ENCODE measurements around the gene ANO1. TPM values are rescaled to one million over a fixed set of nuclear protein-coding genes. Genes with fewer than 3 reads are reported as not detected.

The ANO1 gene
- total RNA-seq, 2 experiments from 2014 or later, result not detected

DNA sequence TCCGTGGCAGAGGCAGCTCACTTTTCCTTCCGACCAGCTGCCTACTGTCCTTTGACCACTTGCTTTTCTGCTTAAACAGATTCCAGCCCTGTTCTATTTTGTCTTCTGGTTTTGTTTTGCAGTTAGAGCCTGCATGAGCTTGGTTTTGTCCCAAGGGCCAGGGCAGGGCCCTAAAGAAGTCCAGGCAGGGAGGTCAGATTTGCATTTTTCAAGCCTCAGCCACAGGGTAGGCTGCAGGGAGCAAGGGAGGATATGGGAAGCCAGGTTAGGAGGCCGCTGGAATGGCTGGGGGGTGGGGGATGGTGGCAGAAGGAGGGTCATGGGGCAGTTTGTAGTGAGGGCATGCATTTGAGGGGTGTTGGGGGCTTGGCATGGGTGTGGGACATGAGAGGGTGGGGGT, 148.1 kb downstream of the ANO1 start:
- H3K4me1 Mint-ChIP-seq (ENCODE audit: low read depth), result no peaks in the 10 kb centered on the region
- no peaks in the 10 kb centered on the region for H3K9me3 Mint-ChIP-seq
- no peak for DNase-seq
- H3K4me3 Mint-ChIP-seq, result no peak overlapping the region
- peaks cover 6% of the 10 kb centered on the region for H3K27me3 Mint-ChIP-seq
- ChIA-PET CTCF (interaction anchor here (1.4 kb wide), 1 partner anchor 30 kb away, joined by 3 read pairs; no protein-coding TSS in a partner anchor), POLR2A (no interaction called here)
- H3K36me3 Mint-ChIP-seq, result peaks cover 1% of the 10 kb centered on the region
- intact Hi-C loops (cut with micrococcal nuclease), result no loop called here
- no peak overlapping the region for H3K27ac Mint-ChIP-seq

DNA sequence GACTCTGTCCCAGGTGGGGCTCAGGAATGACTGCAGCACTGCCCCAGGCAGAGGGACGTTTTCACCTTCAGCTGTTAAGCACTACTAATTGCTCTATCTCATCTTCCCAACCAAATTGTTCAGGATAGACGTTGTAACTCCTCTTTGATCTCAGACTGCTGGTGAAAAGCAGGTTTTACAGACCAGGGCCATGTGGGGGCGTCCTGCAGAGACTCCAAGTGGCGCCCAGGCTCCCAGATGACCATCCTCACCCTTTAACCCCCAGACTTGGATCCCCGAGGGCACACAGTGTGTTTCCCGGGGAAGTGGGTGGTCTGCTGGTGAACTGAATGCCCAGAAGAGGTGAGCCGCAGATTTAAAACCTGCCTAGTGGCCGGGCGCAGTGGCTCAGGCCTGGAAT, 148.8 kb downstream of the ANO1 start:
- H3K9me3 Mint-ChIP-seq, result no peaks in the 10 kb centered on the region
- peaks cover 6% of the 10 kb centered on the region for H3K27me3 Mint-ChIP-seq
- CTCF ChIA-PET, result interaction anchor here (1.4 kb wide), 1 partner anchor 31 kb away, joined by 3 read pairs; no protein-coding TSS in a partner anchor
- intact Hi-C loops (cut with micrococcal nuclease), result no loop called here
- H3K4me3 Mint-ChIP-seq, result no peak overlapping the region
- H3K4me1 Mint-ChIP-seq (ENCODE audit: low read depth), result no peaks in the 10 kb centered on the region
- no peak for DNase-seq
- no peak overlapping the region for H3K27ac Mint-ChIP-seq
- H3K36me3 Mint-ChIP-seq, result no peaks in the 10 kb centered on the region
- POLR2A ChIA-PET, result no interaction called here

DNA sequence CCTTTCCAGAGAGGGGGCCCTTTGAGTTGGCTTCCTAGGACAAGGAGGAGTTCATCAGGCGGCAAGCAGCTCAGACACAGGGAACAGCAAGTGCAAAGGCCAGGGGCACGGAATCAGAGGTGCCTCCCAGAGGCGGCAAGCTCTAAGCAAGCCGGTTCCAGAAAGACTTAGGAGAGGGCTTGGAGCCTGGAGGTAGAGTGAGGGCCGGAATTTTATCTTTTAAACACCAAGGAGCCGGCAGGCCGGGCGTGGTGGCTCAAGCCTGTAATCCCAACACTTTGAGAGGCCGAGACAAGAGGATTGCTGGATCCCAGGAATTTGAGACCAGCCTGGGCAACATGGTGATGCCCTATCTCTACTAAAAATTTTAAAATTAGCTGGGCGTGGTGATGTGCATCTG, 151.6 kb downstream of the ANO1 start:
- H3K27ac Mint-ChIP-seq, result no peak overlapping the region
- ChIA-PET POLR2A (no interaction called here), CTCF (no interaction called here)
- intact Hi-C loops (cut with micrococcal nuclease), result no loop called here
- H3K36me3 Mint-ChIP-seq, result no peaks in the 10 kb centered on the region
- no peak for DNase-seq
- H3K27me3 Mint-ChIP-seq, result peaks cover 2% of the 10 kb centered on the region
- no peaks in the 10 kb centered on the region for H3K4me1 Mint-ChIP-seq (ENCODE audit: low read depth)
- no peak overlapping the region for H3K4me3 Mint-ChIP-seq
- H3K9me3 Mint-ChIP-seq, result no peaks in the 10 kb centered on the region

DNA sequence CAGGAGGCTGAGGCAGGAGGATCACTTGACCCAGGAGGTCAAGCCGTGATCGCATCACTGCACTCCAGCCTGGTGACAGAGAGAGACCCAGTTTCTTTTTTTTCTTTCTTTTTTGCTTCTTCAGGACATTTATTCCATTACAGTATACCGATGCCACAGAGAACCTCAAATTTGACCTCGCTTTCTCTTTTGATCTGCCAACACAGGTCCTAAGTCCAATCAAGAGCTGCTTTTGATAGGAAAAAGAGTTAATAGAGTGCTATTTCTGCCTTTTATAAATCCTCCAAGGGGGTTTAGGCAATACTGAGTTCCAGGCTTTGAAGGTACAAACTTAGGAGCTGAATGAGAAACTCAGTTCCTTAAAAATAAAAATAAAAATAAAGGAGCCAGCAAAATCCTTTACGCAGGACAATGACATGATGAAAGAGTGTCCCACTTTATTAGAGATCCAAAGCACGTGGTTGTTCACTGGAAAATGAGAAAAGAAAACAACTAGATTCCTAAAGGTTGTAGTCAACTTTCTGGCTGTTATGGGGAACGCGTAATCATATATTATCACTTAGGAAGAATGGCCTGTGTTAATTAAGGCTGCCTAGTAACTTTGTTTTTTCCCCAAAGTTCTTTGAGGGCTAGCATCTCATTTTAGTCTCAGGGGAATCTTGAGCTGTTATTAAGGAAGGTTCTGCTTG, 152.2 kb downstream of the ANO1 start:
- no peak for DNase-seq
- intact Hi-C loops (cut with micrococcal nuclease), result no loop called here
- no peak overlapping the region for H3K4me3 Mint-ChIP-seq
- peaks cover 2% of the 10 kb centered on the region for H3K27me3 Mint-ChIP-seq
- H3K4me1 Mint-ChIP-seq (ENCODE audit: low read depth), result no peaks in the 10 kb centered on the region
- H3K36me3 Mint-ChIP-seq, result no peaks in the 10 kb centered on the region
- no peaks in the 10 kb centered on the region for H3K9me3 Mint-ChIP-seq
- ChIA-PET CTCF (no interaction called here), POLR2A (no interaction called here)
- no peak overlapping the region for H3K27ac Mint-ChIP-seq

DNA sequence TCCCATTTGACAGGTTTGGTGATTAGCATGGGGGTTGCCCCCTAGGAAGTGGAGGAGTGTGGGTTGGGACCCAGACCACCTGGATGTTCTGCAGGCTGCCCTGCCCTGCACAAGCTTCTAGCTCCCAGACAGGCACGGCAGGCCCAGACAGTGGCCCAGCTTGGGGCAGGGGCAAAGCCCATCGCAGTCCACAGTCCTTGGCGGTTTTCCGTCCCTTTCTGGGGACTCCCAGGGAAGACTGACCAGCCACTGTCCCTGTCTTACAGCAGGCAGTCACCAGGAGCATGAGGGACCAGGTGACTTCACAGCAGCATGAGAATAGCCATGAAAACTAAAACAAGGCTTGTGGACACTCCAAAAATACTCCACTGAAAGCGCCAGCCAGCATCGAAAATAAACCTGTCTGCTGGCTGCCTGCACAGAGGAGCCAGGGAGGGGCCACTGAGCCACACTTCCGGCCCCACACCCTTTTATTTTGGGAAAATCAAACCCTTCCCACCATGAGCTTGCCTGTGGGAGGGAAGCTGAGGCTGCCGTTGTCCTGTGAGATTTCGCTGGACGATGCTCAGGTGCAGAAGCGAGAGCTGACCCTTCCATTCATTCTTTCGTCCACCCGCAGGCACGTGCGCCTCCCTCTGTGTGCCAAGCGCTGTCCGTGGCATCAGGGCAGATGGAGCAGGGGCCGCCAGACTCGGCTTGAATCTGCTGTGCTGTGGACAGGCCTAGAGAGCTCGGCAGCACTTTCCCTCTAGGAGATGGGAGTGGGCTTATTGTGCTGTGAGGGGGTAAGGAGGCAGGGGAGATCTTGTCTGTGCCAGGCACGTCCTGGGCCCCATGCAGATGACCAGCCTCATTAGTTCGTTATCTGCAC, 153.0 kb downstream of the ANO1 start:
- Mint-ChIP-seq H3K4me1 (ENCODE audit: low read depth) (no peaks in the 10 kb centered on the region), H3K4me3 (no peak overlapping the region), H3K36me3 (no peaks in the 10 kb centered on the region), H3K9me3 (no peaks in the 10 kb centered on the region), H3K27ac (no peak overlapping the region), H3K27me3 (peaks cover 2% of the 10 kb centered on the region)
- no peak for DNase-seq
- intact Hi-C loops (cut with micrococcal nuclease), result no loop called here
- ChIA-PET POLR2A (no interaction called here), CTCF (no interaction called here)

DNA sequence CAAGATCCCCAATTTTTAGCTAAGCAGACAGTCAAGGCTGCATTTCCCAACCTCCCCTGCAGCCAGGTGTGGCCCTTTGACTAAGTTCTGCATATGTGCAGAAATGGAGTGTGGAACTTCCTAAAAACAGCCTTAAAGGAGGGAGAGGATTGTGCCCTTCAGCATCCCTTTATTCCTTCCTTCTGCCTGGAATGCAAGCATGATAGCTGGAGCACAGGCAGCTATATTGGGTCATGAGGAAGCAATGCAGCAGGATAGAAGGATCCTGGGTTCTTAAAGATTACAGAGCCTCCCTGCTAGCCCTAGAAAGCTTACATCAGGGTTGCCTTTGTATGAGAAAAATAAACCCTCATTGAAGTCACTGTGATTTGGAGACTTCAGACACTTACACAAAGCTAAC, 154.9 kb downstream of the ANO1 start:
- H3K4me1 Mint-ChIP-seq (ENCODE audit: low read depth), result no peaks in the 10 kb centered on the region
- H3K27ac Mint-ChIP-seq, result no peak overlapping the region
- H3K9me3 Mint-ChIP-seq, result no peaks in the 10 kb centered on the region
- DNase-seq, result no peak
- ChIA-PET POLR2A (interaction anchor here (0.6 kb wide), 1 partner anchor 57 kb away, joined by 3 read pairs; no protein-coding TSS in a partner anchor), CTCF (no interaction called here)
- no peak overlapping the region for H3K4me3 Mint-ChIP-seq
- H3K27me3 Mint-ChIP-seq, result peaks cover 2% of the 10 kb centered on the region
- intact Hi-C loops (cut with micrococcal nuclease), result no loop called here
- no peaks in the 10 kb centered on the region for H3K36me3 Mint-ChIP-seq

DNA sequence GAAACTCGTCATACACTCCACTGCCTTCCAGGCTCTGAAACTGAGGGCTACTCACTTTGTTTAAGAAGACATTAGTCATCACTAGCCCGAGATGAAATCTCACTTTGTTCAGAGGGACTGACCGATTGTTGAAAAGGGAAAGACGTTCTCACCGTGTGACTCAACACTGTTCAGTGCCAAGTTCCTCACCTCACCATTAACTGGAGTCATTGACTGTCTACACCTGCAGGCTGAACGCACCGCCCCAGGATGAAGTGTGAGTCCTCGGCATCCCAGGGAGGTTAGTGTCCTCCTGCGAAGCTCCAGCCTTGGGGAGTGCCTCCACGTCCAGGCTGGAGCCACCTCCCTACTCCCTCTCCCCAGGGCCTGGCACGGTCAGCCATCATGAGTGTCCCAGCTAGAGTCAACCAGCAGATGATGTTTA, 155.4 kb downstream of the ANO1 start:
- no peak for DNase-seq
- ChIA-PET POLR2A (interaction anchor here (0.6 kb wide), 1 partner anchor 56 kb away, joined by 3 read pairs; no protein-coding TSS in a partner anchor), CTCF (no interaction called here)
- Mint-ChIP-seq H3K4me3 (no peak overlapping the region), H3K4me1 (ENCODE audit: low read depth) (no peaks in the 10 kb centered on the region), H3K27ac (no peak overlapping the region), H3K9me3 (no peaks in the 10 kb centered on the region), H3K27me3 (peaks cover 2% of the 10 kb centered on the region), H3K36me3 (no peaks in the 10 kb centered on the region)
- intact Hi-C loops (cut with micrococcal nuclease), result no loop called here

DNA sequence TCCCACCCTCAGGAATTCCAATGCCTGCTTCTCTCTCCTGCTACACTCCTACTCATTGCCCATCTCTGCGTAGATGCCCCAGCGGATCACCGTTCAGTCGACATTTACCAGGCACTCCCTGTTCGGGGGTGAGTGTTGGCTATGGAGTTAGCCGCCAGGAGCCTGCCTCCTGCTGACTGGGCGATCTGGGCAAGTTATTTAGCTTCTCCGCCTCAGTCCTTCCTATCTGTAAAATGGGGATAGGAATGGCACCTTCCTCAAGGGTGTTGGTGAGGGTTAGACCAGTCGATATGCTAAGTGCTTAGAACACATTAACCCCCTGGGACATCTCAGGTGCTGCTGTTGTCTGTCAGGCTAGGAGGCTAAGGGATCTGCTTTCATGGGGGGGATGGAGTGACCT, 155.8 kb downstream of the ANO1 start:
- intact Hi-C loops (cut with micrococcal nuclease), result no loop called here
- H3K4me3 Mint-ChIP-seq, result no peak overlapping the region
- CTCF ChIA-PET, result no interaction called here

More for the DNA sequence above, 155.8 kb downstream of the ANO1 start:
- H3K9me3 Mint-ChIP-seq, result no peaks in the 10 kb centered on the region
- H3K4me1 Mint-ChIP-seq (ENCODE audit: low read depth), result no peaks in the 10 kb centered on the region
- H3K27me3 Mint-ChIP-seq, result peaks cover 2% of the 10 kb centered on the region
- no peaks in the 10 kb centered on the region for H3K36me3 Mint-ChIP-seq
- no peak overlapping the region for H3K27ac Mint-ChIP-seq
- no peak for DNase-seq
- POLR2A ChIA-PET, result no interaction called here

Other genes starting within 250 kb of the ANO1 start
- gene FADD, start 125.0 kb downstream of the ANO1 start, total RNA-seq, result 10 to 100 TPM; 31.8 to 33.9 TPM
- 10 to 100 TPM; 23.1 to 26.7 TPM for gene PPFIA1, start 192.4 kb downstream of the ANO1 start, total RNA-seq

Measured in activated CD4-positive, alpha-beta memory T cell treated with anti-CD3 and anti-CD28 coated beads for 36 hours (primary cell).